ENCODE results near the gene TH. TPM values are rescaled to one million over a fixed set of nuclear protein-coding genes. Genes with fewer than 3 reads are reported as not detected.

TH gene
- total RNA-seq, 4 donors from 2014 or later: 1.3 TPM; not detected in 3

DNA sequence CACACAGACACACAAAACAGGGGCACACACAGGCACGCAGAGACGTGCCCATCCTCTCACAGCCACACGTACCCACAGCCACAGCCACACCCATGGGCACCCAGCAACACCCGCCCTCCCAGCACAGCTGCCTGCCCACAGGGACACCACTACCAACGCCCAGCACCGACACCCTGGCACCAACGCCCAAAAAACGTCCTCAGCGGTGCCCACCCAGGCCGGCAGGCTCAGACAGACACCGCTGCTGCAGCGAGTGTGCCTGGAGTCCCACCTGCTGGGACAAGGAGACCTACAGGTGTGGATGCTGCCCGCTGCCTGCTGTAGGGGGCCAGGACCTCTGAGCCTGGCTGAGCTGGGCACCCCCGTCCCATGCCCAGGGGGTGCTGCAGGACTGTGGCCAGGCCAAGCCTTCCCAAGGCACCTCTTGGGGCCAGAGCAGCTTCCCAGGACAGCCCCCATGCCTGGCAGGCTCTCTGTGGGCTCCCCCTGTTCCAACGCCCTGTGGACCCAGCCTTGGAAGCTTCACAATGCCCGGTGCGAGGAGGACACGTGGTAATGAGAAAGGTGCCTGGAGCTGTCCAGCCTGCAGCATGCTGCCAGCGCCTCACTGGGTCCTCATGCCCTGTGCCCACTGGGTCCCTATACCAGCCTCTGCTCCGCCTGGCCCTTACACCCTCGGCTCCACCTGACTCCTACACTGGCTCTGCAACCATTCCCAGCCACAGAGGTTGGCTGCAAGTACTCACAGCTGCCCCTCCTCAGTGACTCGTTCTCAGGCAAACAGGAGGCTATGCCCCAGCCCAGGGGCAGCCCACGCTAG is 45.8 kb upstream of the TH start:
- no peak overlapping the region for H3K27ac ChIP-seq (replicated peaks in 1 of 4)
- TF ChIP-seq EP300 (IDR thresholded peaks at IDR 0.05): no peak
- TF ChIP-seq POLR2A (IDR thresholded peaks at IDR 0.05; ENCODE audit: low read depth): no peak
- no peak for TF ChIP-seq CTCF (IDR thresholded peaks at IDR 0.05)
- no peak for TF ChIP-seq POLR2AphosphoS5 (IDR thresholded peaks at IDR 0.05)
- H3K9me3 ChIP-seq: no peaks in the 10 kb centered on the region
- H3K27me3 ChIP-seq: peaks cover 0 to 54% (median 0%) of the 10 kb centered on the region in 4 donors
- DNase-seq (ENCODE audit: extremely low spot score): peak; percentile 80
- 68% methylated on average over 11 of the region's 23 CpGs for WGBS
- no peaks in the 10 kb centered on the region for H3K36me3 ChIP-seq
- intact Hi-C loops (cut with DNase I): no loop called here
- H3K4me1 ChIP-seq: no peaks in the 10 kb centered on the region
- no peak overlapping the region for H3K4me3 ChIP-seq

GRCh38 chr11:2216400-2217064 is 44.9 kb upstream of the TH start:
- peaks cover 0 to 49% (median 0%) of the 10 kb centered on the region in 4 donors for H3K27me3 ChIP-seq
- 93% methylated on average over 6 of the region's 9 CpGs for WGBS
- intact Hi-C loops (cut with DNase I): no loop called here
- H3K36me3 ChIP-seq: no peaks in the 10 kb centered on the region
- no peaks in the 10 kb centered on the region for H3K9me3 ChIP-seq
- TF ChIP-seq CTCF (IDR thresholded peaks at IDR 0.05) (no peak), POLR2AphosphoS5 (IDR thresholded peaks at IDR 0.05) (no peak)
- DNase-seq (ENCODE audit: extremely low spot score): peak; percentile 77
- no peak overlapping the region for H3K27ac ChIP-seq (replicated peaks in 1 of 4)
- no peaks in the 10 kb centered on the region for H3K4me1 ChIP-seq
- H3K4me3 ChIP-seq: no peak overlapping the region

- no peaks in the 10 kb centered on the region for H3K36me3 ChIP-seq
- TF ChIP-seq POLR2A (IDR thresholded peaks at IDR 0.05; ENCODE audit: low read depth) (no peak), EP300 (IDR thresholded peaks at IDR 0.05) (no peak), CTCF (IDR thresholded peaks at IDR 0.05) (no peak), POLR2AphosphoS5 (IDR thresholded peaks at IDR 0.05) (no peak)
- H3K27me3 ChIP-seq: peaks cover 0 to 49% (median 0%) of the 10 kb centered on the region in 4 donors
- H3K4me1 ChIP-seq: no peaks in the 10 kb centered on the region
- no peaks in the 10 kb centered on the region for H3K9me3 ChIP-seq
- H3K27ac ChIP-seq (replicated peaks in 1 of 4): no peak overlapping the region
- WGBS: 84% methylated on average over 21 of the region's 34 CpGs
- intact Hi-C loops (cut with DNase I): no loop called here
- H3K4me3 ChIP-seq: no peak overlapping the region
- DNase-seq (ENCODE audit: extremely low spot score): peak; percentile 74
Measured at GRCh38 chr11:2215561-2216399, 44.2 kb upstream of the TH start.

- H3K36me3 ChIP-seq: no peaks in the 10 kb centered on the region
- TF ChIP-seq CTCF (IDR thresholded peaks at IDR 0.05) (no peak), EP300 (IDR thresholded peaks at IDR 0.05) (no peak), POLR2A (IDR thresholded peaks at IDR 0.05; ENCODE audit: low read depth) (no peak), POLR2AphosphoS5 (IDR thresholded peaks at IDR 0.05) (no peak)
- H3K4me3 ChIP-seq: no peak overlapping the region
- H3K4me1 ChIP-seq: no peaks in the 10 kb centered on the region
- no peaks in the 10 kb centered on the region for H3K9me3 ChIP-seq
- H3K27me3 ChIP-seq: peaks cover 0 to 51% (median 0%) of the 10 kb centered on the region in 4 donors
- WGBS: 95% methylated on average over 5 of the region's 5 CpGs
- H3K27ac ChIP-seq (replicated peaks in 1 of 4): no peak overlapping the region
- intact Hi-C loops (cut with DNase I): no loop called here
- DNase-seq (ENCODE audit: extremely low spot score): peak; percentile 79
Measured at GRCh38 chr11:2215230-2215560, 43.6 kb upstream of the TH start.
